NOMO-1 treated with dmso at 0.1 percent for 144 hours (cell line): ENCODE results near the gene HOXB9.

ENCODE experiments used
- DNase-seq: peaks from one replicate; lab custom pipeline; 2025; ENCODE audit not compliant: unreplicated experiment; lab: John Stamatoyannopoulos, UW

Gene HOXB9

DNA sequence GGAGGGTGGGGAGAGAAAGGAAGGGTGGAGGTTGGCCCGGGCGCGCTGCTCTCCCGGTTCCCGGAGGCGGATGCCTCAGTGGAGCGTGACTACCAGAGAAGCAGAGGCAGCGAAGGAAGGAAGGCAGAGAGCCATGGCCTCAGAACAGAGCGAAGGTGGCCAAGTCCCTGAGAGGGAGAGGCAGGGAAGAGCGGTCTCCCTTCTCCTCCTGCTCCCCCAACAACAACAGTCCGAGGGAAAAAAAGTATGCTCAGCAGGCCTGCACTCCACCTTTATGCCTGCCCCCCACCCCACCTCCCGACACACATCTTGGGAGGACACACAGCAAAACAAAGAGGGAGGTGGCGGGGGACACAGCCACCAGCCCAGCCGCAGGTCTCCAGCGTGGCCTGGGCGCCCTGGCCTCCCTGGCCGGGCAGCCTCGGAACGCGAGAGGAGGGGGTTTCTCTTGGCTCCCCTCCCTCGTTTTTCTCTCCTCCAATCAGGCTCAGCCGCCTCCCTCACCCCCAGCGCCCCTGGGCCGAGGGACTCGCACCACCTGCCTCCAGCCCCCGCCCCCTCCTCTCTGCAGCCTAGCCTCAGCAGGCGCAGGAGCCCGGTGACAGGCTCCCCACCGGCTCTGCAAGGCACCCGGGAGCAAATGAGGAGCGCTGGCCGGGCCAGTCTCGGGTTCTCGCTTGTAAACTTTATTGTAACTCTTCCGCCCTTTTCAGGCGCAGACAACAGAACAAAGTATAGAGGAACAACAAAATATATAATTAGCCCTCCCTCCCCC, 14.3 kb downstream of the HOXB9 start:
- DNase-seq: no peak

DNA sequence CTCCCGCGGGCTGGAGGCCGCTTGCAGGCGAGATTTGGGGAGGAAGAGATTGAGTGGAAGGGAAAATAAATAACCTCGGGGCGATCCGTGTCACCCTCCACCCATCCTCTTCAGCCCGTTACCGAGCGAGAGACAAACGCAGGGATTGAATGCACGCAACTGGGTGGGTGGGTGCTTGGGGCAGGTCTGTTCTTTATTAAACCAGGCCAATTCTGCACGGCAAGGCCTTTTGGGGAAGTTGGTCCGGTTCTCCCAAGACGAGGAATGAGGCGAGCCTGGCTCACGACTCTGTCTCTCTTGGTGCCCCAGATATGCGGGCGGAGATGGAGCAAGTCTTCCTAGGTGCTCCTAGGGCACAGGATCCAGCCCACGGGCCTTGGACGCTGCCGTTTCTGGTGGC, 14.9 kb downstream of the HOXB9 start:
- no peak for DNase-seq

DNA sequence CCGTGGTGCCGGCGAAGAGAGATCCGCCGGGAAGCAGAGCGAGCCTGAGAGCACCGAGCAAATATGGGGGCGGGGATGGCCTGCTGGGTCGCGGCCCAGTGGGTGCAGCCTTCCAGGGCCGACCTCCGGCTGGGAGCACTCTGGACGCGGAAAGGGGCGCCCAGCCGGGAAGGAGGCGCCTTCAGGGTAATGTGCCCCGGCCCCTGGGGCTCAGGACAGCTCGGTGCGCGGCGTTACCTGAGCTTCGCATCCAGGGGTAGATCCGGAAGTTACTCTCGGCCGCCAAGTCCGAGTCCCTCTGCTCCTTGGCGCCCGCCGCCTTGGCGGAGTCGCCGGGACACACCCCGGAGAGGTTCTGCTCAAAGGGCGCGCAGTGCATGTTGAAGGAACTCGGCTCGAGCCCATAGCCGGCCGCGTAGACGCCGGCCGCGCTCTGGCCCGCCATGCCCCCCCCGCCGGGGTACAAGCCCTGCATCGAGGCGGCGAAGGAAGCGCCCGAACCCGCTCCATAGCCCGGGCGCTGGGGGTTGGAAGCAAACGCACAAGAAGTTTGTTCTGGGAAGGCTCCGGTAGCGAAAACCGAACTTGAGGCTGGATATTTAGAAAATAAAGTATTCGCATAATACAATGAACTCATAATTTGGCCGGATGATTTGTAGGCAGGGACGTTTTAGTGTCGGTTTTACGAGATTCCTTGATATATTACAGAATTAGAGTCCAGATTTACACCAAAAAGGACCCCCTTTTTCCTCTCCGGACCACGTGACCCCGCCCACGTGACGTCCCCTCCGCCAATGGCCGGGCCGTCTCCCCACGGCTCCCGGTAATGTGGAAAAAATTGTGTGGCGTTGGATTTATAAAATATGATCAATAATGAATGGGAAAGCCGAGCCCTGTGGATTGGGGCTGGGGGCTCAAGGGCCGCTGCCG, 15.6 kb downstream of the HOXB9 start, which contains the start of gene HOXB7:
Gene HOXB7, minus strand, starts transcription at position 736 of the 930 bp plus-strand sequence. Its CDS starts 99 bp downstream, at position 637.
- DNase-seq: no peak

DNA sequence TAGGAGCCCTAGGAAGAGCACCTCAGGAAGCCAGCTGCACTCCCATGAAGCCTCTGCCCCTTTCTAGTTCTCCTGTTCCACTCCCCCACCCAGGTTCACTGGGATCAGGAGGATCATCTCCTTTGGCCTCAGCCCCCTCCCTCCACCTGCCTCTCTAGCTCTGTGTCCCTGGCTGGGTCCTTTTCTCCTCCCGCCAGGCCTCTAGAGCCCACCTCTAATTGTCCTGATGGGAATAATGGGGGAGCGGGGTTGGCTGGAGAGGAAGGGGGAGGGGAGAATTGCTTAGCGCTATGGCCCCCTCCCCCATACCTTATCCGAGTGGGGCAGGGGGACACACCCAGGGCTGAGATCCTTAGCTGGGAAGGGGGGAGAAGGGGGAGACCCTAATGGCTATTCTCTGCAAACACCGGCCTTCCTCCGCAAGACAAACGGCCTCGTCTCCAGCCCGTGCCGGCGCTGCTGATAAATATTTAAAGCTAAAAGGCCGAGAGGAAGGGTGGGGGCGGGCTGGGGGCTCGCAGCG, 16.3 kb downstream of the HOXB9 start:
- no peak for DNase-seq

DNA sequence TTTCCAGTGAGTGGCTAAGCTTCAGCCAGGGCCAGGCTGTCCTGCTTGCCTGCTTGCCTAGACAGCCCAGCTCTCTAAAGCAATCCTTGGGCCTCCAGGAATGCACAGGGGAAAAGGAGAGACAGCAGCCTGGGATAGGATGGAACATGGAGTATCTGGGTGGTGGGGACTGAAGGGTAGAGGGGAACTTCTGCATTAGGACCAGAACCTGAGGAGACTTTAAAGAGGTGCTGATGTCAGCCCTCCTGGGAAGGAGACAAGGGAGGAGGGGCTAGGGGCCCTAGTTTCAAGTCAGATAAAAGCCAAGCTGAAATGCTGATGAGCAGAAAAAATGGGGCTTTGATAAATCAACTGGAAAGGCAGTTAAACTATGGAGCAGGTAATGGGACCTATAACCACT, 17.1 kb downstream of the HOXB9 start:
- DNase-seq: no peak

DNA sequence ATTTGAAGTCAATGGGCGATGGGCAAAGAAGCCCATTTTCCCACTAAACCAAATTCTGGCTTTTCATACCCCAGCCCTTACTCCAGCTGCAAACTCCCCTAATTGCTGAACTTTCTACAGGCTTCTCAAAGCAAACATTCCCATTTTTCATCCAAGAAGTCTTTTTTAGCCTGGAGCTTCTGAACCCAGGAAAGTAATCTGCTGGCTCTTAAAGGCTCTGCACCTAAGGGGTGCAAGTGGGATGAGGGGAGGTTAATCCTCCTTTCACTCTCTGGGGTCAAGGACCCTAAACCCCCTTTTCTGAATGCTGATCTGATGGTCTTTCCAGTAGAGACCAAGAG, 17.7 kb downstream of the HOXB9 start:
- DNase-seq: no peak

DNA sequence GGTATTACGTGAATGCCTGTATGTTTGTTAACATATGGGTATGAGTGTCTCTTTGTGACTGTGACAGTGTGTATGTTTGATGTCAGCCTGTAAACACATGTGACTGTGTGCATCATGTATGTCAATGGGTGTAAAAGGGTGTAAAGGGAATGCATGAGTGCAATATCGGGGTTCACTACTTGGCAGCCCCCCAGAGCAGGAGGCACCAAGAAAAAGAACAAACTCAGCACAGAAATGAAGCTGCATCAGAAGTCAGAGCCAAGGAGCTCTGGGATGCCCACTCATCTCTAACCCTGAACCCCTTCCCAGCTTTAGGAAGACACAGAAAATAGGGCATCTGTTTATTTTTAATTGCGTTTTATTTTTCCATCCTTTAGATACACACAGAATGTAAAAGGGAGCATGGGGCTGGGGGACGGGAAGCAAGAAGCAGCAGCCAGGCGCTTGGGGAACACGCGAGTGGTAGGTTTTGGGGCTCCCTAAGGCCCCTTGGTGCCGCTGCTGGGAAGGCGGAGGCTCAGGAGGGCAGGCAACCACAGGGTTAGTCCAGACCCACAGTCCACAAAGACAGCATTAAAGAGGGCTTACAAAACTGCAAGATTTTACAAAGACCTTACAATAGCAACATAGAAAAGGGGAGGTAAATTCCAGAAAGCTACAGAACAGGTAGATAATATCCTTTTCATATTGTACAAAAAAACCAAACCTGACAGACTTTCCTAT, 19.1 kb downstream of the HOXB9 start:
- DNase-seq: no peak

DNA sequence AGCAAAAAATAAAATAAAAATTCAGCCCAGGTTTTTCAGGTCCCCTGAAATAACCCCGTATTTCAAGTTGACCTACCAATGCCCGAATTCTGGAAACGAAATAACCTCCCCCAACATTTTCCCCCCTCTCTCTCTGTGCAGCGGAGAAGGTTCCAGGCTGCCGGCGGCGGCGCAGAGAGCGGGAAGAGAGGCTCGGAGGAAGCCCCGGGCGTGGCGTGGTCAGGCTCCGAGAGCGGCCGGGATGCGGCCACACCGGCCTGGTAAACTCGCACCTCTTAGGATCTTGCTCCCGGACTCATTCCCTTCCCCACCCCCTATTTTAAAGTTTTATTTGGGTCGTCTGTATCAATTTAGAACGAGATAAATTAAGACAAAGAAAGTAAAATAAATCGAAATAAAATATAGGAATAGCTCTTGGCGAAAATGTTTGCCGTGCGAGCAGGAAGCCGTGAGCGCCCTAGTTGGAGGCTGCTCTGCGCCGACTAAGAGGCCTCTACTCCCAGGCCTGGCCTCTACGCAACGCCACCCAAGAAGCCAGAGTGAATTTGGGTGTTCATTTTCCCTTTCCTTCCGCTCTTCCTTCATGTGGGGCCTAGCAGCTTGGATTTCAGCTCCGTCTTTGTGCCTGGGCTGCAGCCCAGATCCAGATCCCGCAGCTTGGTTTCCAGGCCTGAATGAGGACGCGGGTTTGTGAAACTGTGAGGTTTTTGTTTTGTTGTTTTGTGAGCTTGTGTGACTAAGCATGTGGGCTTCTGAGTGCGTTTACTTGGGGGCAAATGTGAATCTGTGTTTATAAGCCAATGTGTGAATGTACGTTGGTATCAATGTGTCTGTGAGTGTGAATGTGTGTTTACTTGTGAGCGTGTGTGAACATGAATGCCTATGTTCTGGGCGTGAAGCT, 19.9 kb downstream of the HOXB9 start:
- DNase-seq: no peak

DNA sequence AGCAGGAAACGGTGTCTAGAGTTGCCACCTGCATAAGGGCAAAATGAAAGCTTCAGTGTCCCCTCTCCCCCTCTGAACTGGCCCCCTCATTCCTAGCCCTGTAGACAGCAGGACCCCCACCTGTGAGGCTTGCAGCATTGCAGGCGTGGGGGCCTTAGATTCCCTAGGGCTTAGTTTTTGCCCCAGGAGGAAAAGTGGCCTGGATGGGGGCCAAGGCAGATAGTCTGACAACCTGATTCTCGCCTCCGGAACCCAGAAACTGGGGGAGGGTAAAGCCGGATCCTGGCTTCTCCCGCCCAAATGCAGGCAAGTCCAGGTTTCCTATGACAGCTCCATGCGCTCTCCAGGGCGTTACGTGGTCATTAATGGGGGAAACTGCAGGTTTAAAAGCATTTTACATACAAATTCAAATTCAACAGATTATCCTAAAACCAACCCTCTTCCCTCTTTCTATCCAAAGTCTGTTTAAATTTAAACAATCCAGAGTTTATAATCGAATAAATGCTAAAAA, 20.7 kb downstream of the HOXB9 start:
- no peak for DNase-seq

DNA sequence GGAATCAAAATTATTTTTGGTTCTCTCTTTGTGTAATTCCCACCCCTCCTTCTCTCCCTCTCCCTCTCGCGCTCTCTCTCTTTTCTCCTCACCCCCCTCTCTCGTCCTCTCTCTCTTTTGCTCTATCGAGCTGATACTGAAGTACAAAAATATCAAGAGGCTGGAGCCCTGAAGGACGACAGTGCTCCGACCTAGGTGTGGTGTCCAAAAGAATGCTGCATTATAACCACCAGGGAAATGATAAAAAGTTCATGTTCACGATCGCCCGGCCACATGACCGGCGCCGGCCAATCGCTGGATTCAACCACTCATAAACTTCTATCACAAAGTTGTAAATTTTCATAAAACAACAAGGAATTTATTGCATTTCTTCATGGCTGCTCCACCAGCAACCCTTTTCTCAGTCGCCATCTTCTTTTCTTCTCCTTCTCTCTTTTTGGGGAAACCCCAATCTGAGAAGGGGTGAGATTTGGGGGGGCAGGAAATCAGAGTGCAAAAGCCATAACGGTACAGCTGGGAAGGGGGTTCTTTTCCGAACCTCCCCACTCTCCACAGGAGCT, 21.3 kb downstream of the HOXB9 start, which contains the start of gene HOXB6:
Gene HOXB6, minus strand, starts transcription at position 217 of the 560 bp plus-strand sequence. CDS start 6,836 bp downstream, outside the sequence.
- no peak for DNase-seq

DNA sequence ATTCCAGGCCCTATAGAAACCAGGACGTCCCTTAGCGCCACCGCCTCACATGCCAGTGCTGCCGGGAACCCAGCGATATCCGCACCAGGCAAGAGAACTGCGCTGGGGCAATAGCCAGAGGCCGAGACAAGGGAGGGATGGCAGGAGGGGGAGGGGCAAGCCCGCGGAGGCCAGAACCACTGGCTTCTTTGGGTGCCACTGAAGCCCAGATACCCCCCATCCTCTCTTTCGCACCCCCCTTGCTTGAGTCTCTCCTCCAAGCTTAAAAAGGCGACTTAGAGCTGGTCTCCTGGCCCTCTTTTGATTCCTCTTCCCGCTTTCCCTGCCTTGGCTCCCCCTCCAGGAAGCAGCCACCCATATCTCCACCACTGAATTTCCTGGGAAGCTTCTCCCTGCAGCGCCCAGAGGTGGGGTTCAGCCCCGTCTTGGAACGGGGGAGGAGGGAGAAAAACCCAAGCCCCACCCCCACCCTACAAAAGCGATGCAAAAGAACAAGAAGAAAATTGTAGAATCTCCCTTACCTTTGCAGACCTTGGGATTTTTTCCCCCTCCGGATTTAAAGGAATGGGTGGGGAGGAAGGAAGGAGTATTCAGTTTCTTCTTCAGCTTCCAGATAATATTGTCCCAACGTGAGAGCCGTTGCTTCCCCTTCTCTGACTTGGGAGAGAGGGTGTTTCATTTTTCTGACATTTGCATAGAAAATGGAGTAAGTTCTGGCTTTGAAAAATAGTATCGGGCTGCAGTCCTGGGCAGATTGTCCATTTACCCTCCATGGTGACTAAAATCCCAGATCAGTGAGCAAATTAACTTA, 22.0 kb downstream of the HOXB9 start:
- DNase-seq: no peak

DNA sequence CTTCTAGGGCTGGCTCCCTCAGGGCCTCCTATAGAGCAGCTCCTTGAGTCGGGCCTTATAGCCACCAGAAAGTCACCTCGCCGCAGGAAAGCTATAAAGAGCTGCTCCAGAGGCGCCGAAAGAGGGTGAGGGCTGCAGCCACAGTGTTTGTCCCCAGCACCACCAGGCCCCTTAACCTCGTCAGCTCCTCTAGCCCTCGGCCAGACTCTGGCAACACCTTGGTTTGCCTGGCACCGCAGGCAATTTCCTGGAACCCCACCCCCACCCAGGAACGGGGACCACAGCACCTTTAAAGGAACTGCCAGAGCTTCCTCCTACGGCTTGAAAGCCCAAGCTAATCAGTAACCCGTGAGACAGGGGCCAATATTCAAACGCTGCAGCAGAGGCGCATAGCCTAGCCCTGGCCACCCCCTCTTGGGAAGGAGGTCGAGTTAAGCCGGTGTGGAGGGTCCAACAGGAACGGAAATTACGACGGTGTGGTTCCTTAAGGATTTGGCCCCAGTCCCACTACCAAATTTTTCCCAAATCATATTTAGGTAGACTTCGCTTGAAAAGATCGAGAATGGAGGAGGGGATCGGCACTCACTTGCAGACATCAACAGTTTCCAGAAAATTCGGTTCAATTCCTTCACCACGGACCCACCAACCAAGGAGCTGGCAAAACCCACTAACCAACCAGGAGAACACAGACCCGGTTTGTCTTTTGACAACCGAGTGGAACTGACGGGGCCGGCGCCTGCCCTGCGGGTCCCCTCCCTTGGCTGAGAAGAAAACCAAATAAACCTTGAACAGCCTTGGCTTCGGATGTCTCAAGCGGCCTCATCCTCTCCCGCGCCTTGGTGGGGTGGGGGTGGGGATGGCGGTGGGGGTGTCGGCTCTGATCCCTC, 24.4 kb downstream of the HOXB9 start:
- no peak for DNase-seq

DNA sequence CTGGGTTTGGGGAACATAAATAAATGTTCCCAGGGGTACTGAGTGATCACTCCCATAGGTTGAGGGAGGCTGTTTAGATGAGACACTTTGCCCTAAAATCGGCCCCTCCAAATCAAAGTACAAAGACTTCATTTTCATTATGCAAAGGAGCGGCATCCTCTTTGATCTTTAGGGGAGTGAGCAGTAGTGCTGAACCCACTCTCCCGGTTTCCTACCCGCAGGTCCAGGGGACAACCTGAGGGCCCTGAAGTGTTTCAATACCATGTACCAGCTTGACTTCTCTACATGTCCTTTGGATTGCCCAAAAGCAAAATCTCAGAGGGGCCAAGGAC, 25.0 kb downstream of the HOXB9 start:
- DNase-seq: no peak

DNA sequence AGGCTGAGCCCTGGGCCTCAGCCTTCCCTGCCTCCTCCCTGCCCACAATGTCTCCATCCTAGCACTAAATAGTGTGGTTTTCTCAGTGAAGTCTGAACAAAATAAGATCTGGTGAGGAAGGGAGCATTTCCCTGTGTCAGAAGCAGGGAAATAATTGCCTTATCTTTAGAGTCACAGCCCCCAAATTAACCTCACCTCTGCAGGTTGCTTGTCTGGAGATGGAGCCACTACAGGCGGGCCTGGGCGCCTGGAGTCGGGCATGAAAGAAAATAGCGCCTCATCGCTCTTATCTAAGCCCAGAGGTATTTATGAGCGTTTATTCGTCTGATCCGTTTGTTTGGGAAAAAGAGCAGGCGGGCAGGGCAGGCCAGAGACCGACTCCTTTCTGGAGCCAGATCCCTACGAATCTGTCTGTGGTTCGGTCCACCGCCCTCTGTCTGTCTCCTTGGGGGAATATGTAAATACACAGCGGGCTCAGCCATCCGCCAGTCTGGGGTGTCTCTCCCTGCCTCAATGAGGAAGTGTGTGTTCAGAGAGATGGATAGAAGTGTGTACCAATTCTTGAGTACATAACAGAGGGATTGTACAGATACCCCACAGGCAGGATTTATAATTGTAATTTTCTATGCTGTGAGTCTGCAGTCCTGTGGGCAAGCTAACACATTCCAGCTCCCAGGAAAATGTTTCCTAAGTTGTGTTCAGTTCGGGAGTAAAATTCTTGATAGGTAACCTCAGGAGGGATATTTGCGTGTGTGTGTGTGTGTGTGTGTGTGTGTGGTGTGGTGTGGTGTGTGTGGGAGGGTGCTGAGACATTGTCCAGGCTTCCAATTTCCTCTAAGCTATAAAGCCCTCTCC, 25.7 kb downstream of the HOXB9 start:
- no peak for DNase-seq

DNA sequence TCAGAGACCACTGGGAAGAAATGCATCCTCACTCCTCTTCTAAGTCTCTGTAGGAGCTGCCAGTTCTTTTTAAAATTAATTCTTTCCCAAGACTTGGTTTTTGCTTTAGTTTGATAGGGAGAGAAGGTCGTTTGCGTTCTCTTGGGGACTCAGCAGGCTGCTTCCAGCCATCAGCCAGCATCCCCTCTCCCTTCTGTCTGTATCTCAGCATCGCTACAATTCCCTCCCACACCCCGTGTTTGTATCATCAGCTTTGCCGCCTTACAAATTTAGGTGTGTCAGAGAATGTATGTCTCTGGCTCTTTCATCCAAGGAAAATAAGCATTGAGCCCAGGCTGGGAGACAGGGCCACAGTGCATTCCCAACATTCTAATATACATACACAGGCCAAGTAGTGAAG, 26.8 kb downstream of the HOXB9 start:
- DNase-seq: no peak

DNA sequence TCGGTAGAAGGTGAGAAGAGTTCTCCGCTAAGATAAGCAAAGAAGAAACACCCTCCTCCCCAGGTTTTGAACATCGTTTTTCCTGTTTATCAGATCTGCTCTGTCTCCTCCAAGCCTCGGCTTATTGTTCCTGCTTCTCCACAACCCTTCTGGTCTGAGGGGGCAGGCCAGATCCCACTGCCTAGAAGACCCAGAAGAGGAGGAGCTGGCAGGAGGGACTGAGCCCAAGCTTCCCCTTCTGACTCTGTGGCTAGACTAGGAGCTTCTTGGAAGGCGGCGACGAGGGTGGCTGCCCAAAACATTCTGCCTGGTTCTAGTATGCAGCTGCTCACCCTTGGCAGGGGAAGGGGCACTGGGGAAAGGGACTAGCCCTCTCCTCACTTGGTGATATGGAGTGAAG, 27.4 kb downstream of the HOXB9 start:
- DNase-seq: no peak
